GM19455 (cell line): ENCODE results near the gene ZMIZ2.
"Not testable (repeated sequence)": the region's sequence is repeated elsewhere in the genome, so short reads cannot be mapped to it uniquely, and the experiment has no call there.

Source experiments
- ATAC-seq: cut with Tn5 transposase; IDR thresholded peaks from one replicate; pipeline ENCODE4 v1.9.1; 2021; ENCODE audit not compliant: unreplicated experiment

ZMIZ2 gene

DNA sequence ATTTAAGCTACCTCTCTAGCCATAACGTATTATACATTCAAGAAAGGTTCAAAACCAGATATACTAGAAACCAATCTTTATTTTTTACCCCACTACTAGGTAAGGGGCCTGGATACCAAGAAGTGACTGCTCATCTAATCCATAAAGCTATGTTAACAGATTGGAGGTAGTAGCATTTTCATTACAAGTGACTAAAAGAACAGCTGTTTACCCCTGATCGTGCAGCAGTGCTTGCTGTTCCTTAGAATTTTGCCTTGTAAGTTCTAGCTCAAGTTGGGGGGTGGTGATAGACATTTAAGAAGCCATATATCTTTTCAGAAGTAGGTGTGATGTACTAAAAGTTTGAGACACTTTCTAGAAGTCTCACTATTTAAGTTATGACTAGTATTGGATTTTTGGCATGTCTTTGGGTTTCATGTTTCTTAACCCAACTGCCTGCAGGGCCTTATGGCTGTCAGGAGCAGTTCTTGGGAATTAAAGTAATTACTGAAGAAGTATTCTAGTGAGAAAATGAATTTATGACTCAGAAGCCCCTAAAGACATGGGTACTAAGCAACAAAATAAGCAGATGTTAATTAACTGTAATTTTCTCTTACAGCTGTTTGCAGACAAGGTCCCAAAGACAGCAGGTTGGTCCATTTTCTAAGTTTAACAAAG is 50.1 kb downstream of the ZMIZ2 start:
- ATAC-seq = no peak

DNA sequence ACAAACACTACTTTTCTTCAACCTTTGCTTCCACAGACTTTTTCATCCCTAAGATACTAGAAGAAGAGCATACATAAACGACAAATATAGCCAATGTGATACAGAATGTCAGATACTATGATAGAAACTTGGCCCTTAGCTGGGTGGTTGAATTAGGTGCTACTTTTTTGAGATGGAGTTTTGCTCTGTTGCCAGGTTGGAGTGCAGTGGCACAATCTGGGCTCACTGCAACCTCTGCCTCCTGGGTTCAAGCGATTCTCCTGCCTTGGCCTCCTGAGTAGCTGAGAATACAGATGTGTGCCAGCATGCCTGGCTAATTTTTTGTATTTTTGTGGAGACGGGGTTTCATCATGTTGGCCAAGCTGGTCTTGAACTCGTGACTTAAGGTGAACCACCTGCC is 51.3 kb downstream of the ZMIZ2 start:
- ATAC-seq = no peak

DNA sequence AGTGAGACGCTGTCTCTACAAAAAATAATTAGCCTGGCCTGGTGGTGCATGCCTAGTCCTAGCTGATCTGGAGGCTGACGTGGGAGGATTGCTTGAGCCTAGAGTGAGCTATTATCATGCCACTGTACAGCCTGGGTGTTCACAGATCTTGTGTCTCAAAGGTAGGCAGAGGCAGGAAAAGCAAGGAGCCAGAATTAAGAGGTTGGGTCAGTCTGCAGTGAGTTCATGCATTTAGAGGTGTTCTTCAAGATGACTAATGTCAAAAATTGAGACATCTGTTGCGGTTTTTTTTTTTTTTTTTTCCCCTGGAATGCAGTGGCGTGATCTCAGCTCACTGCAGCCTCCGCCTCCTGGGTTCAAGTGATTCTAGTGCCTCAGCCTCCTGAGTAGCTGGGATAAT is 53.2 kb downstream of the ZMIZ2 start:
- no peak for ATAC-seq

DNA sequence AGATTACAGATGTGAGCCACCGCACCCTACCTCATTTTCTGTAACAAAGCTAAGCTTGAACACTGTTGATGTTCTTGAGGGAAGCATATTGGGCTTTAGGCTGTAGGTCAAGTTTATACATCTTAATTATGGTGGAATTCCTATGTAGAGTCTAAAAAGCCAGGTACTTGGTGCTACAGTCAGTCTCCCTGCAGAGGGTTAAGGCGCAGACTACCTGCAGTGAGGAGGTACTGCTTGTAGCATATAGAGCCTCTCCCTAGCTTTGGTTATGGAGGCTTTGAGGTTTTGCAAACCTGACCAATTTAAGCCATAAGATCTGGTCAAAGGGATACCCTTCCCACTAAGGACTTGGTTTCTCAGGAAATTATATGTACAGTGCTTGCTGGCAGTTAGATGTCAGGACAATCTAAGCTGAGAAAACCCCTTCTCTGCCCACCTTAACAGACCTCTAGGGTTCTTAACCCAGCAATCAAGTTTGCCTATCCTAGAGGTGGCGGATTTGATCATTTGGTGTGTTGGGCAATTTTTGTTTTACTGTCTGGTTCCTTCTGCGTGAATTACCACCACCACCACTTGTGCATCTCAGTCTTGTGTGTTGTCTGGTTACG is 53.9 kb downstream of the ZMIZ2 start:
- ATAC-seq = no peak

DNA sequence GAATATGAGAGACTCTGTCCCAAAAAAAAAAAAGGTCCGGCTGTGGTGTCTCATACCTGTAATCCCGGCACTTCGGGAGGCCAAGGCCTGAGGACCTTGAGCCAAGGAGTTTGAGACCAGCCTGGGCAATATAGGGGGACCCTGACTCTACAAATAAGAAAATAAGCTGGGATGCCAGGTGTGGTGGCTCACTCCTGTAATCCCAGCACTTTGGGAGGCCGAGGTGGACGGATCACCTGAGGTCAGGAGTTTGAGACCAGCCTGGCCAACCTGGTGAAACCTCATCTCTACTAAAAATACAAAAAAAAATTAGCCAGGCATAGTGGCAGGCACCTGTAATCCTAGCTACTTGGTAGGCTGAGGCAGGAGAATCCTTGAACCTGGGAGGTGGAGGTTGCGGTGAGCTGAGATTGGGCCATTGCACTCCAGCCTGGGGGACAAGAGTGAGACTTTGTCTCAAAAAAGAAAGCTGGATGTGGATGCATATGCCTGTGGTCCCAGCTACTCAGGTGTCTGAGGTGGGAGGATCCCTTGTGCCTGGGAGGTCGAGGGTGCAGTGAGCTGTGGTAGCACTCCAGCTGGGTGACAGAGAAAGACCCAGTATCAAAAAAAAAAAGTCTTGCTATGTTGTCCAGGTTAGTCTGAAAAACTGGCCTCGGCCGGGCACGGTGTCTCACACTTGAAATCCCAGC is 55.3 kb downstream of the ZMIZ2 start:
- not testable (repeated sequence) for ATAC-seq

DNA sequence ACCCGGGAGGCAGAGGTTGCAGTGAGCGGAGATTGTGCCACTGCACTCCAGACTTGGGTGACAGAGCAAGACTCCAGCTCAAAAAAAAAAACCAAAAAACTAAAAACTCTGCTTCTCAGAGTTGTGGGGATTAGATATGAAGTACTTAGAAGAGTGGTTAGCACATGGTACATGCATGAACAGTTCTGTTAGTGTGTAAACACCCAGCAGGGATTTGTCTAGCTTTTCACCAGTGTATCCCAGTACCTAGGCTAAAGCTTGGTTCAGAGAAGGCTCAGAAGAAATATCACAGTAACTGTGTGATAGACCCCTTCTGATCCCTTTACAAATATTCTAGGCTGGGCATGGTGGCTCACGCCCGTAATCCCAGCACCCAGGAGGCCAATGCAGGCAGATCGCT is 57.3 kb downstream of the ZMIZ2 start:
- ATAC-seq = no peak

DNA sequence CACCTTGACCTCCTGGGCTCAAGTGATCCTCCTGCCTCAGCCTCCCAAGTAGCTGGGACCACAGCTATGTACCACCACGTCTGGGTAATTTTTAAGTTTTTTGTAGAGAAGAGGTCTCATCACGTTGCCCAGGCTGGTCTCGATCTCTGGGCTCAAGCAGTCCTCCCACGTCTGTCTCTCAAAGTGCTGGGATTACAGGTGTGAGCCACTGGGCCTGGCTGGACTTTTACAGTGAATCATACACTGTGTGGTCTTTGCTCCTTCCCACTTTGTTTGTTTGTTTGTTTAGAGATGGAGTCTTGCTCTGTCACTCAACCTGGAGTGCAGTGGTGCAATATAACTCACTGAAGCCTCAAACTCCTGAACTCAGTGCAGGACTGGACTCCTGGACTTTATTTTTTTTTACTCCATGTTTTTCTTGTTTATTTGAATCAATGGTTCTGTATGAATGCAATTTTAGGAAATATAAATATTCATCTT is 60.3 kb downstream of the ZMIZ2 start:
- no peak for ATAC-seq

DNA sequence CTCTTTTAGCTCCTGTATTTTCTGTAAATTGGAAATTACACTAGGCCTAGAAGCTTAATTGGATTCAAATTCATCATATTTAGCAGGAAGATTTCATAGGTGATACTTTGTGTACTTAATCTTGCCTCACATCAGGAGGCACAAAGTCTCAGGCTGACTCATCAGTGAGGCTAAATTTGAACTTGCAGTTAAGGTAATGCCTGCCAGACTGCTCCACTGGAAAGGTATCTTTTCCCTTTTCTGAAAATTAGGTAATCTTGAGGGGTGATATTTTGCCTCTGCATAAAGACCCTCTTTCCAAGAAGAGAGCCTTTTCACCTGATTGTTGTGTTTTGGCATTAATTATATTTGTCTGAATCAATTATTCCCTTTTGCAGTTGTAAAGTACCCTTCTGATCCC is 62.4 kb downstream of the ZMIZ2 start:
- ATAC-seq = no peak

DNA sequence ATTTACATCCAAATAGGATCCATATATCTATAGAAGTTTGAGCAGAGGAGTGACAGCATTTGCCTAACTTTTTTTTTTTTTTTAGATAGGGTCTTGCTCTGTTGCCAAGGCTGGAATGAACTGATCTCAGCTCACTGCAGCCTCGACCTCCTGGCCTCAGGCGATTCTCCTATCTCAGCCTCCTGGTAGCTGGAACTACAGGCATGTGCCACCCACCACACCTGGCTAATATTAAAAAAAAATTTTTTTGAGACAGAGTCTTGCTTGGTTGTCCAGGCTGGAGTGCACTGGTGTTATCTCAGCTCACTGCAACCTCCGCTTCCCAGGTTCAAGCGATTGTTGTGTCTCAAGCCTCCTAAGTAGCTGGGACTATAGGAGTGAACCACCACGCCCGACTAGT is 62.9 kb downstream of the ZMIZ2 start:
- no peak for ATAC-seq

DNA sequence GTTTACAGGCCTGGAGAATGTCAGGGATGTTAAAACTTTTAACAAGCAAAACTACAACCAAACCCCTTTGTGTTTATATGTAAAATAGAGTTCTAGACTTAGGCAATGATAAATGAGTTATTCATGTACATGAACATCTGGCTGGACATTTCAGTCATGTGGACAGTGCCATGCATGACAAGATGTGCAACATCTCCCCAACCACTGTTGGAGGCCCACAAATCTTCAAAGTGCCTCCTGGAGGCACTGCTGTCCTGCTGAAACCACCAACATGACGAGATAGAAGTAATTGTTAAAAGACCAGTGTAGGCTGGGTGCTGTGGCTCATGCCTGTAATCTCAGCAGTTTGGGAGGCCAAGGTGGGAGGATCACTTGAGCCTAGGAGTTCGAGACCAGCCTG is 66.3 kb downstream of the ZMIZ2 start:
- no peak for ATAC-seq

DNA sequence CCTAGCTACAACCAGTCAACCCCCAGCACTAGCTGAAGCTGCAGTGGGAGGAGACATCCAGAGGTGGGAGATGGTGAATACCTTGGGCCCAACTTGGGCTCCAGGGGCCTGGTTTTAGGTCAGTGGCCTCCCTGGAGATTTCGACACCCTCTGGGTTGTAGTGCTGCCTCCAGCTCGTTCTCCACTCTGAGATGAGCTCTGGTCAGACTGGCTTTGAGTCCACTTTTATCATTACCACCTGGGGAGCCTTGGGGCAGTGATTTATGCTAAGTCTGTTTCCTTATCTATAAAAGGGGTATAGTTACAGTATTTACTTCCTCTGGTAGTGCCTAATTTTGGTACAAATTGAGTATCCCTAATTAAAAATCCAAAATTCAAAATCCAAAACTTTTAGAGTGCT is 70.6 kb downstream of the ZMIZ2 start:
- ATAC-seq = no peak
